ENCODE measurements around the gene HEXD.

Gene HEXD

DNA sequence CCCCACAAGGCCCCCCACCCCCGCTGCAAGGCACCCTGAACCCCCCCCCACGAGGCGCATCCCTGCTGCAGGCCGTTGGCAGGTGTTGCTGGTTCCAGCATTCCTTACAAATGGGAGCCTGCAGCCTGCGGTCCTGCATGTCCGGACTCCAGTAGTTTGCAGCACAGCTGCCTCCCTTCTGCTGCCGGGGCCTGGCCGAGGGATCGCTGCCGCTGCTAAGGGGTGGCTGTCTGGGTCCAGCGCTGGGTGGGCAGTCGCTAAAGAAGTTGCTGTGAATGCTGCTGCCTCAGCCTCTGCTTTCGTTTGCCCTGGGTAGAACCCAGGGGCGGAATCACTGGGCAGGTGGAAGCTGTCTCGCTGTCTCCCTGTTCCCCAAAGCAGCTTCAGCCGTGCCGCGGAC is 34.7 kb upstream of the HEXD start:
- no peak for DNase-seq
- TF ChIP-seq EZH2 (IDR thresholded peaks at IDR 0.05; ENCODE audit: borderline replicate concordance, low read depth, low read length, severe bottlenecking): no peak
- TF ChIP-seq, protein P1, sequence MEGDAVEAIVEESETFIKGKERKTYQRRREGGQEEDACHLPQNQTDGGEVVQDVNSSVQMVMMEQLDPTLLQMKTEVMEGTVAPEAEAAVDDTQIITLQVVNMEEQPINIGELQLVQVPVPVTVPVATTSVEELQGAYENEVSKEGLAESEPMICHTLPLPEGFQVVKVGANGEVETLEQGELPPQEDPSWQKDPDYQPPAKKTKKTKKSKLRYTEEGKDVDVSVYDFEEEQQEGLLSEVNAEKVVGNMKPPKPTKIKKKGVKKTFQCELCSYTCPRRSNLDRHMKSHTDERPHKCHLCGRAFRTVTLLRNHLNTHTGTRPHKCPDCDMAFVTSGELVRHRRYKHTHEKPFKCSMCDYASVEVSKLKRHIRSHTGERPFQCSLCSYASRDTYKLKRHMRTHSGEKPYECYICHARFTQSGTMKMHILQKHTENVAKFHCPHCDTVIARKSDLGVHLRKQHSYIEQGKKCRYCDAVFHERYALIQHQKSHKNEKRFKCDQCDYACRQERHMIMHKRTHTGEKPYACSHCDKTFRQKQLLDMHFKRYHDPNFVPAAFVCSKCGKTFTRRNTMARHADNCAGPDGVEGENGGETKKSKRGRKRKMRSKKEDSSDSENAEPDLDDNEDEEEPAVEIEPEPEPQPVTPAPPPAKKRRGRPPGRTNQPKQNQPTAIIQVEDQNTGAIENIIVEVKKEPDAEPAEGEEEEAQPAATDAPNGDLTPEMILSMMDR (IDR thresholded peaks at IDR 0.05; ENCODE audit: borderline replicate concordance, extremely low read depth, low read length, poor library complexity, severe bottlenecking): no peak
- H3K9me3 ChIP-seq (ENCODE audit: insufficient read depth, low read length, severe bottlenecking): no peaks in the 10 kb centered on the region

DNA sequence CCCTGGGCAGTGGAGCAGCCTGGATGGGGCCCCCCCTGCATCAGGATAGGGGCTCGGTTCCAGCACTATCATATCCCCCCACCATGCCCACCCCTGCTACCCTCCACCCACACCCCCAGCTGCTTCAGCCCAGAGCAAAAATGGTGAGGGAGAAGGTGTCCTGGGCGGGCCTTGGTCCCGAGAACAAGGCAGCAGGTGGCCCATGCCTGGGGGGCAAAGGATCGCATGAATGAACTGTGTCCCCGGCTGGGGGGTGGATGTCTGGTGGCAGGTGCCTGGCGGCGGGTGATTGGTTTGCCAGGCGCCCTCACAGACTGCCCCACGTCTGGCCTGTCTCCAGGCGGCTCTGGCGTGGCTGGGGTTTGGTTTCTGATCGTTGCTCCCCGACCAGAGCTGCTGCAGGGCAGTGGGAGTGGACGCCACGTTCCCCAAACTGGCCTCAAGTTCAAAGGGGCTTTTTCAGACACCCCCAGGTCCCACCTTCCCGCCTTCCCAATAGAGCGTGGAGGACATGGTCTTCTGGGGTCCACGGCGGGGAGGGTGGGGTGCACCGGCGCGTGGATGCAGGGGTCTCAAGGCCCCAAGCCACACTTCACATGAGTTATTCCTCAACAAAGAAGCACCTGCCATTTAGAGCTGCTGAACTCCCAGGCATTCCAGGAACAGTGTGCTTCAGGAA is 34.0 kb upstream of the HEXD start:
- ATAC-seq (ENCODE audit: insufficient read depth, low read depth): no peak
- Histone ChIP-seq H3K9ac (ENCODE audit: low read depth, low read length) (no peak overlapping the region), H3K36me3 (ENCODE audit: insufficient read depth, low read length) (no peaks in the 10 kb centered on the region), H3K27me3 (ENCODE audit: insufficient read depth, low read length, poor library complexity) (no peaks in the 10 kb centered on the region), H3K4me1 (ENCODE audit: insufficient read depth, low read length) (no peaks in the 10 kb centered on the region), H3K4me3 (ENCODE audit: low read depth in 1 of 2, low read length in 2 of 2) (no peak overlapping the region), H3K79me2 (ENCODE audit: insufficient read depth, low read length) (no peaks in the 10 kb centered on the region), H3K9me3 (ENCODE audit: insufficient read depth, low read length, severe bottlenecking) (no peaks in the 10 kb centered on the region), H2AFZ (ENCODE audit: low read depth, low read length) (no peak overlapping the region), H4K20me1 (ENCODE audit: insufficient read depth, low read length) (no peaks in the 10 kb centered on the region), H3K4me2 (ENCODE audit: insufficient read depth, low read length) (no peak overlapping the region), H3K27ac (ENCODE audit: low read length) (no peak overlapping the region)
- no peak for TF ChIP-seq EZH2 (IDR thresholded peaks at IDR 0.05; ENCODE audit: borderline replicate concordance, low read depth, low read length, severe bottlenecking)
- TF ChIP-seq, protein P1 (IDR thresholded peaks at IDR 0.05; ENCODE audit: borderline replicate concordance, extremely low read depth, low read length, poor library complexity, severe bottlenecking): no peak
- no peak for DNase-seq

More for the DNA sequence above, 34.7 kb upstream of the HEXD start:
- no peaks in the 10 kb centered on the region for H3K4me1 ChIP-seq (ENCODE audit: insufficient read depth, low read length)
- no peak overlapping the region for H3K27ac ChIP-seq (ENCODE audit: low read length)
- H3K36me3 ChIP-seq (ENCODE audit: insufficient read depth, low read length): no peaks in the 10 kb centered on the region
- H3K4me2 ChIP-seq (ENCODE audit: insufficient read depth, low read length): no peak overlapping the region
- ATAC-seq (ENCODE audit: insufficient read depth, low read depth): no peak
- H3K4me3 ChIP-seq (ENCODE audit: low read depth in 1 of 2, low read length in 2 of 2): no peak overlapping the region
- no peak overlapping the region for H2AFZ ChIP-seq (ENCODE audit: low read depth, low read length)
- no peak overlapping the region for H3K9ac ChIP-seq (ENCODE audit: low read depth, low read length)
- H4K20me1 ChIP-seq (ENCODE audit: insufficient read depth, low read length): no peaks in the 10 kb centered on the region
- no peaks in the 10 kb centered on the region for H3K79me2 ChIP-seq (ENCODE audit: insufficient read depth, low read length)
- H3K27me3 ChIP-seq (ENCODE audit: insufficient read depth, low read length, poor library complexity): no peaks in the 10 kb centered on the region

DNA sequence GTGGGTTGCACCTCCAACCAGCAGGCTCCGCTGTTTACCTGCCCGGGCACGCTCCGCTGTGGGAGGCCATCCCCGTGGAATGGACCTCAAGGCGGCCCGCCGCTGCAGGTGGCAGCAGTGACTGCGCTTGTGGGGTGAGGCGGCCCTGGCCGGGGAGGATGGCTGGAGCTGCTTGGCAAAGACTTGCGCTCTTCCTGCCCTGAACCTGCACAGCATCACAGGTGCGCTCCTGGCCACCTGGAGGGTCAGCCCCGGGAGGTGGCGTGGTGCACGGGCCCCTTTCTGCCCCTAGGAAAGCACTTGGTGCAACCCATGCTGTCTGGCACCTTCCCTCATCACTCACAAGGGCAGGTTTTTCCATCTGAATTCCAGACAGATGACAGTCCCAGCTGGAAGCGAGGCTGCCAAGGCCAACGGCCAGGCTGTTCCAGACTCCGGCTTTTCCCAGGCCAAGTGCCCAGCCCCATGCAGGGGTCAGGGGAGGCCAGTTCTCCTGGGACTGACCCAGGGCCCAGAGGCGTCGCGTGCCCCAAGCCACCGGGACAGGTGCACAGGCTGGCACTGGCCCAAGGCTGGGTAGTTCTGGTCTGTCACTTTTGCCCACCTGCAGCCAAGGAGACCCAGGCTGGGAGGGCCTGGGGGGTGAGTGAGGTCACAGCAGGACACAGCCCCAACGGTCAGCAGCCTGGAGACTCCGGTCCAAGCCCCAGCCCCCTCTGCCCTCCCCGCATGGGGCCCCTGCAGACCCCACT is 33.2 kb upstream of the HEXD start:
- Histone ChIP-seq H3K27ac (ENCODE audit: low read length) (peak overlapping the region; percentile 26; the same call in 1 of the 2 replicates), H3K79me2 (ENCODE audit: insufficient read depth, low read length) (no peaks in the 10 kb centered on the region), H3K4me2 (ENCODE audit: insufficient read depth, low read length) (no peak overlapping the region), H3K36me3 (ENCODE audit: insufficient read depth, low read length) (no peaks in the 10 kb centered on the region), H4K20me1 (ENCODE audit: insufficient read depth, low read length) (no peaks in the 10 kb centered on the region), H3K4me1 (ENCODE audit: insufficient read depth, low read length) (no peaks in the 10 kb centered on the region), H3K27me3 (ENCODE audit: insufficient read depth, low read length, poor library complexity) (no peaks in the 10 kb centered on the region), H3K9ac (ENCODE audit: low read depth, low read length) (no peak overlapping the region), H3K4me3 (ENCODE audit: low read depth in 1 of 2, low read length in 2 of 2) (no peak overlapping the region), H3K9me3 (ENCODE audit: insufficient read depth, low read length, severe bottlenecking) (no peaks in the 10 kb centered on the region), H2AFZ (ENCODE audit: low read depth, low read length) (no peak overlapping the region)
- no peak for ATAC-seq (ENCODE audit: insufficient read depth, low read depth)
- TF ChIP-seq, protein P1 (IDR thresholded peaks at IDR 0.05; ENCODE audit: borderline replicate concordance, extremely low read depth, low read length, poor library complexity, severe bottlenecking): no peak
- no peak for TF ChIP-seq EZH2 (IDR thresholded peaks at IDR 0.05; ENCODE audit: borderline replicate concordance, low read depth, low read length, severe bottlenecking)
- no peak for DNase-seq

All from DND-41 (cell line).